Parathyroid adenoma (tissue), 2 donors: ENCODE measurements around the gene EPB41L4B.

Source experiments
- H2AFZ ChIP-seq: fragments of 300-600 bp; sonication (generic); one replicate; pipeline ENCODE4 v1.7.0; 2017; ENCODE audit warnings: antibody characterized with exemption, mild to moderate bottlenecking
- H3K27ac ChIP-seq: fragments of 300-600 bp; sonication (generic); one replicate; pipeline ENCODE4 v1.7.0; 2017
- H3K27me3 ChIP-seq: fragments of 300-600 bp; sonication (generic); one replicate; pipeline ENCODE4 v1.7.0; 2017; ENCODE audit warnings: low read length; ENCODE audit not compliant: control insufficient read depth, insufficient read depth
- H3K36me3 ChIP-seq: fragments of 300-600 bp; sonication (generic); one replicate; pipeline ENCODE4 v1.7.0; 2017; ENCODE audit warnings: low read length; ENCODE audit not compliant: control insufficient read depth, insufficient read depth
- H3K4me1 ChIP-seq: fragments of 300-600 bp; sonication (generic); one replicate; pipeline ENCODE4 v1.7.0; 2017; ENCODE audit warnings: control low read depth
- H3K4me2 ChIP-seq: fragments of 300-600 bp; sonication (generic); one replicate; pipeline ENCODE4 v1.7.0; 2017; ENCODE audit warnings: low read length
- H3K4me3 ChIP-seq: fragments of 300-600 bp; sonication (generic); one replicate; pipeline ENCODE4 v1.7.0; 2017; ENCODE audit warnings: low read depth, low read length
- H3K79me2 ChIP-seq: fragments of 300-600 bp; sonication (generic); one replicate; pipeline ENCODE4 v1.7.0; 2017; ENCODE audit warnings: control low read depth
- H3K9ac ChIP-seq: fragments of 300-600 bp; sonication (generic); one replicate; pipeline ENCODE4 v1.7.0; 2017; ENCODE audit warnings: mild to moderate bottlenecking
- H3K9me3 ChIP-seq: fragments of 300-600 bp; sonication (generic); one replicate; pipeline ENCODE4 v1.7.0; 2017; ENCODE audit warnings: low read length; ENCODE audit not compliant: control insufficient read depth
- CTCF ChIP-seq: fragments of 300-600 bp; sonication (generic); IDR thresholded peaks from one replicate; pipeline ENCODE4 v1.7.0; 2017; ENCODE audit warnings: antibody characterized with exemption, mild to moderate bottlenecking
- donor health status: primary hyperparathyroidism.

EPB41L4B gene

GRCh38 chr9:109192732-109193361 is 128.0 kb downstream of the EPB41L4B start:
- Histone ChIP-seq H3K27me3 (no peaks in the 10 kb centered on the region), H3K4me1 (no peaks in the 10 kb centered on the region), H3K4me2 (no peak overlapping the region), H2AFZ (no peak overlapping the region), H3K9ac (no peak overlapping the region), H3K27ac (no peak overlapping the region), H3K9me3 (no peaks in the 10 kb centered on the region), H3K4me3 (no peak overlapping the region), H3K79me2 (no peaks in the 10 kb centered on the region), H3K36me3 (no peaks in the 10 kb centered on the region)
- no peak for TF ChIP-seq CTCF

- Histone ChIP-seq H3K27me3 (no peaks in the 10 kb centered on the region), H3K4me2 (no peak overlapping the region), H3K79me2 (no peaks in the 10 kb centered on the region), H3K27ac (no peak overlapping the region), H3K9ac (no peak overlapping the region), H3K4me3 (no peak overlapping the region), H2AFZ (no peak overlapping the region), H3K4me1 (no peaks in the 10 kb centered on the region), H3K9me3 (no peaks in the 10 kb centered on the region), H3K36me3 (no peaks in the 10 kb centered on the region)
- no peak for TF ChIP-seq CTCF
Measured at GRCh38 chr9:109191746-109192145, 129.1 kb downstream of the EPB41L4B start.

GRCh38 chr9:109190151-109190550 is 130.7 kb downstream of the EPB41L4B start:
- TF ChIP-seq CTCF: no peak
- H3K79me2 ChIP-seq: no peaks in the 10 kb centered on the region
- H2AFZ ChIP-seq: no peak overlapping the region
- H3K27me3 ChIP-seq: no peaks in the 10 kb centered on the region
- H3K9ac ChIP-seq: no peak overlapping the region
- H3K36me3 ChIP-seq: no peaks in the 10 kb centered on the region
- no peaks in the 10 kb centered on the region for H3K4me1 ChIP-seq
- H3K4me2 ChIP-seq: no peak overlapping the region
- H3K9me3 ChIP-seq: no peaks in the 10 kb centered on the region
- no peak overlapping the region for H3K4me3 ChIP-seq
- H3K27ac ChIP-seq: no peak overlapping the region

GRCh38 chr9:109186857-109187520 is 133.9 kb downstream of the EPB41L4B start:
- Histone ChIP-seq H3K4me3 (no peak overlapping the region), H3K9ac (no peak overlapping the region), H3K4me1 (no peaks in the 10 kb centered on the region), H3K79me2 (no peaks in the 10 kb centered on the region), H3K4me2 (no peak overlapping the region), H3K27ac (no peak overlapping the region), H3K9me3 (no peaks in the 10 kb centered on the region), H3K27me3 (no peaks in the 10 kb centered on the region), H3K36me3 (no peaks in the 10 kb centered on the region), H2AFZ (no peak overlapping the region)
- no peak for TF ChIP-seq CTCF
